ENCODE results near the gene TDP1.
A peak's percentile ranks its signal among the peaks of the same experiment; 100 is the strongest.

Gene TDP1

GRCh38 chr14:89955745-89956660 is at the start of gene TDP1:
Gene TDP1 (plus strand): TSS chr14:89955927. CDS start chr14:89963115, 7,188 bp downstream.
- H3K4me1 Mint-ChIP-seq (ENCODE audit: low read depth), result peaks cover 39% of the 10 kb centered on the region
- peak within 1 kb of the TSS; percentile 81 for H3K27ac Mint-ChIP-seq
- no peaks in the 10 kb centered on the region for H3K27me3 Mint-ChIP-seq
- intact Hi-C loops (cut with micrococcal nuclease), result loop anchor here (5.0 kb wide), 2 partner anchors 376 to 441 kb away; partner anchors contain the start of genes CALM1 and NRDE2
- H3K9me3 Mint-ChIP-seq, result no peaks in the 10 kb centered on the region
- peak within 1 kb of the TSS; percentile 97 for H3K4me3 Mint-ChIP-seq
- H3K36me3 Mint-ChIP-seq (ENCODE audit: low read depth), result peaks cover 34% of the 10 kb centered on the region

GRCh38 chr14:89906000-89906399 is 49.7 kb upstream of the TDP1 start:
- Mint-ChIP-seq H3K9me3 (no peaks in the 10 kb centered on the region), H3K4me1 (ENCODE audit: low read depth) (no peaks in the 10 kb centered on the region), H3K27me3 (no peaks in the 10 kb centered on the region), H3K27ac (no peak overlapping the region), H3K4me3 (no peak overlapping the region), H3K36me3 (ENCODE audit: low read depth) (no peaks in the 10 kb centered on the region)
- intact Hi-C loops (cut with micrococcal nuclease), result no loop called here

- intact Hi-C loops (cut with micrococcal nuclease), result no loop called here
- no peaks in the 10 kb centered on the region for H3K27me3 Mint-ChIP-seq
- no peak overlapping the region for H3K4me3 Mint-ChIP-seq
- H3K36me3 Mint-ChIP-seq (ENCODE audit: low read depth), result no peaks in the 10 kb centered on the region
- H3K27ac Mint-ChIP-seq, result no peak overlapping the region
- H3K9me3 Mint-ChIP-seq, result no peaks in the 10 kb centered on the region
- H3K4me1 Mint-ChIP-seq (ENCODE audit: low read depth), result peaks cover 5% of the 10 kb centered on the region
Observed at GRCh38 chr14:89907655-89908054, 48.1 kb upstream of the TDP1 start.

- Mint-ChIP-seq H3K27ac (no peak overlapping the region), H3K27me3 (no peaks in the 10 kb centered on the region), H3K4me1 (ENCODE audit: low read depth) (peaks cover 12% of the 10 kb centered on the region), H3K4me3 (no peak overlapping the region), H3K36me3 (ENCODE audit: low read depth) (no peaks in the 10 kb centered on the region), H3K9me3 (no peaks in the 10 kb centered on the region)
- intact Hi-C loops (cut with micrococcal nuclease), result no loop called here
Observed at GRCh38 chr14:89908712-89909450, 46.8 kb upstream of the TDP1 start.

- Mint-ChIP-seq H3K27ac (no peak overlapping the region), H3K4me3 (no peak overlapping the region)
- intact Hi-C loops (cut with micrococcal nuclease), result no loop called here
Observed at GRCh38 chr14:89909586-89909985, 46.1 kb upstream of the TDP1 start.

GRCh38 chr14:89910691-89911009 is 45.1 kb upstream of the TDP1 start:
- Mint-ChIP-seq H3K9me3 (no peaks in the 10 kb centered on the region), H3K4me1 (ENCODE audit: low read depth) (peaks cover 12% of the 10 kb centered on the region), H3K27me3 (no peaks in the 10 kb centered on the region), H3K27ac (peak overlapping the region; percentile 8), H3K4me3 (no peak overlapping the region), H3K36me3 (ENCODE audit: low read depth) (no peaks in the 10 kb centered on the region)
- intact Hi-C loops (cut with micrococcal nuclease), result loop anchor here (10.0 kb wide), 1 partner anchor 496 kb away; the partner anchor contains the start of gene FOXN3

More at GRCh38 chr14:89909586-89909985, 46.1 kb upstream of the TDP1 start:
- H3K9me3 Mint-ChIP-seq, result no peaks in the 10 kb centered on the region
- H3K4me1 Mint-ChIP-seq (ENCODE audit: low read depth), result peaks cover 12% of the 10 kb centered on the region
- H3K27me3 Mint-ChIP-seq, result no peaks in the 10 kb centered on the region
- no peaks in the 10 kb centered on the region for H3K36me3 Mint-ChIP-seq (ENCODE audit: low read depth)

- no peak overlapping the region for H3K4me3 Mint-ChIP-seq
- peaks cover 12% of the 10 kb centered on the region for H3K4me1 Mint-ChIP-seq (ENCODE audit: low read depth)
- H3K9me3 Mint-ChIP-seq, result no peaks in the 10 kb centered on the region
- H3K27me3 Mint-ChIP-seq, result no peaks in the 10 kb centered on the region
- intact Hi-C loops (cut with micrococcal nuclease), result loop anchor here (10.0 kb wide), 1 partner anchor 496 kb away; the partner anchor contains the start of gene FOXN3
- H3K27ac Mint-ChIP-seq, result peak overlapping the region; percentile 82
- no peaks in the 10 kb centered on the region for H3K36me3 Mint-ChIP-seq (ENCODE audit: low read depth)
Observed at GRCh38 chr14:89911010-89911919, 44.5 kb upstream of the TDP1 start.

- Mint-ChIP-seq H3K4me3 (no peak overlapping the region), H3K27ac (peak overlapping the region; percentile 82), H3K36me3 (ENCODE audit: low read depth) (no peaks in the 10 kb centered on the region), H3K4me1 (ENCODE audit: low read depth) (peaks cover 12% of the 10 kb centered on the region), H3K27me3 (no peaks in the 10 kb centered on the region), H3K9me3 (no peaks in the 10 kb centered on the region)
- intact Hi-C loops (cut with micrococcal nuclease), result loop anchor here (10.0 kb wide), 1 partner anchor 497 kb away; the partner anchor contains the start of gene FOXN3
Observed at GRCh38 chr14:89912221-89912620, 43.5 kb upstream of the TDP1 start.

- no peak overlapping the region for H3K4me3 Mint-ChIP-seq
- H3K9me3 Mint-ChIP-seq, result no peaks in the 10 kb centered on the region
- intact Hi-C loops (cut with micrococcal nuclease), result loop anchor here (10.0 kb wide), 1 partner anchor 498 kb away; the partner anchor contains the start of gene FOXN3
- H3K27ac Mint-ChIP-seq, result peak overlapping the region; percentile 82
- no peaks in the 10 kb centered on the region for H3K27me3 Mint-ChIP-seq
- no peaks in the 10 kb centered on the region for H3K36me3 Mint-ChIP-seq (ENCODE audit: low read depth)
- H3K4me1 Mint-ChIP-seq (ENCODE audit: low read depth), result peaks cover 13% of the 10 kb centered on the region
Observed at GRCh38 chr14:89912667-89913211, 43.0 kb upstream of the TDP1 start.

GRCh38 chr14:89915114-89915878 is 40.4 kb upstream of the TDP1 start:
- intact Hi-C loops (cut with micrococcal nuclease), result loop anchor here (2.0 to 10.0 kb wide), 6 partner anchors 500 to 1423 kb away; partner anchors contain the start of gene FOXN3
- Mint-ChIP-seq H3K36me3 (ENCODE audit: low read depth) (no peaks in the 10 kb centered on the region), H3K27me3 (no peaks in the 10 kb centered on the region), H3K9me3 (no peaks in the 10 kb centered on the region), H3K4me1 (ENCODE audit: low read depth) (peaks cover 17% of the 10 kb centered on the region), H3K4me3 (no peak overlapping the region), H3K27ac (no peak overlapping the region)

- intact Hi-C loops (cut with micrococcal nuclease), result loop anchor here (5.0 to 10.0 kb wide), 5 partner anchors 504 to 1426 kb away; partner anchors contain the start of gene FOXN3
- no peak overlapping the region for H3K27ac Mint-ChIP-seq
- no peak overlapping the region for H3K4me3 Mint-ChIP-seq
- peaks cover 5% of the 10 kb centered on the region for H3K4me1 Mint-ChIP-seq (ENCODE audit: low read depth)
- no peaks in the 10 kb centered on the region for H3K9me3 Mint-ChIP-seq
- no peaks in the 10 kb centered on the region for H3K36me3 Mint-ChIP-seq (ENCODE audit: low read depth)
- H3K27me3 Mint-ChIP-seq, result no peaks in the 10 kb centered on the region
Observed at GRCh38 chr14:89918721-89919120, 37.0 kb upstream of the TDP1 start.

- Mint-ChIP-seq H3K9me3 (no peaks in the 10 kb centered on the region), H3K4me3 (no peak overlapping the region), H3K36me3 (ENCODE audit: low read depth) (peaks cover 9% of the 10 kb centered on the region), H3K4me1 (ENCODE audit: low read depth) (peaks cover 5% of the 10 kb centered on the region), H3K27me3 (no peaks in the 10 kb centered on the region), H3K27ac (no peak overlapping the region)
- intact Hi-C loops (cut with micrococcal nuclease), result no loop called here
Observed at GRCh38 chr14:89920056-89920455, 35.7 kb upstream of the TDP1 start.

Measured in dendritic cell treated with granulocyte-macrophage colony-stimulating factor and Interleukin-4, amounts not matched to agents 40 ng/mL and 50 ng/mL, for 4 days (primary cell).